ENCODE measurements around the gene CELF1. TPM values are rescaled to one million over a fixed set of nuclear protein-coding genes. Genes with fewer than 3 reads are reported as not detected.

Gene CELF1
- total and polyA plus RNA-seq, 2 of the 4 experiments (the other 2 are of a cell fraction), result 63.3 to 135 TPM

DNA sequence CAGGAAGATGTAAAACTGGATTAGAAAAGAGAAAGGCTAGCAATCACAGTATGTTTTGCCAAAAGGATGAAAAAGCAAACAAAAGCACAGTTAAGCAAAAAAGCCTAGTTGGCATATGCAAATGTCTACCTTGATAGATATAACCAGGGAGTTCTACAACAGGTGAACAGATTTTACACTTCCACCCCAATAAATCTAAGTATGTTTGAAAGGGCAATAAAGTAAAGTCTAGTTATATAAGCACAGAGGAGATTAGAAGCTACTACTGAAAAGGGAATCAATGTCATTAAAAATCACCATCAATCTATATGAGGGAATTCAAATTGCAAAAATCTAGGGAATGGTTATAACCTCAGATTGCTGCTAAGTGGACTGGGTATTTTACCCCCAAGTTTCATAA, 49.7 kb downstream of the CELF1 start:
- POLR2A ChIA-PET (ENCODE audit: unreplicated experiment), result no interaction called here

More for the DNA sequence above, 49.7 kb downstream of the CELF1 start:
- Histone ChIP-seq H3K4me3 (ENCODE audit: insufficient read depth, low read depth, low read length) (no peak overlapping the region), H2BK20ac (ENCODE audit: low read depth, low read length) (no peak overlapping the region), H3K4ac (ENCODE audit: low read depth, low read length) (no peak overlapping the region), H4K5ac (ENCODE audit: low read depth, low read length) (no peak overlapping the region), H3K27ac (ENCODE audit: insufficient read depth, low read length) (no peak overlapping the region), H3K9ac (ENCODE audit: low read depth, low read length) (no peak overlapping the region), H3K23ac (ENCODE audit: low read depth, low read length) (no peak overlapping the region), H3K4me1 (ENCODE audit: control insufficient read depth, insufficient read depth, low read length) (peaks cover 4% of the 10 kb centered on the region), H3K79me1 (ENCODE audit: low read depth in 1 of 2, low read length in 2 of 2) (peaks cover 41 to 80% of the 10 kb centered on the region in 2 experiments), H4K8ac (ENCODE audit: low read depth in 2 of 2, low read length in 2 of 2) (no peak overlapping the region), H3K4me2 (ENCODE audit: low read depth, low read length) (no peak overlapping the region), H3K9me3 (ENCODE audit: control insufficient read depth, insufficient read depth, low read length) (no peaks in the 10 kb centered on the region), H2BK15ac (ENCODE audit: low read depth, low read length) (no peak overlapping the region), H3K9me1 (ENCODE audit: insufficient read depth, low read length) (peaks cover 18% of the 10 kb centered on the region), H2BK120ac (ENCODE audit: low read depth, low read length) (no peak overlapping the region), H2BK5ac (ENCODE audit: low read depth, low read length, poor library complexity, severe bottlenecking) (no peak overlapping the region), H2AK5ac (ENCODE audit: low read depth, low read length) (no peak overlapping the region), H2AK9ac (replicated peaks; ENCODE audit: low read depth, low read length, poor library complexity) (no peak overlapping the region), H2AFZ (replicated peaks; ENCODE audit: low read length, poor library complexity) (no peak overlapping the region), H3K36me3 (ENCODE audit: control insufficient read depth, insufficient read depth, low read length) (peaks cover 4% of the 10 kb centered on the region), H3K14ac (replicated peaks; ENCODE audit: low read depth, low read length) (no peak overlapping the region), H3K56ac (ENCODE audit: extremely low read depth, insufficient read depth, low read length) (no peak overlapping the region), H3K18ac (ENCODE audit: low read depth, low read length) (no peak overlapping the region), H4K20me1 (ENCODE audit: insufficient read depth, low read length) (peaks cover 63% of the 10 kb centered on the region), H3K27me3 (ENCODE audit: control insufficient read depth, insufficient read depth, low read length) (no peaks in the 10 kb centered on the region), H4K91ac (ENCODE audit: insufficient read depth, low read depth, low read length) (no peak overlapping the region)
- CTCF ChIA-PET, result no interaction called here
- no peak for TF ChIP-seq RCOR1 (IDR thresholded peaks at IDR 0.05; ENCODE audit: insufficient replicate concordance, low read length)
- TF ChIP-seq SMC3 (IDR thresholded peaks at IDR 0.05; ENCODE audit: low read depth, low read length), result no peak
- TF ChIP-seq CHD1 (IDR thresholded peaks at IDR 0.05; ENCODE audit: low read depth, low read length), result no peak
- no peak for TF ChIP-seq RAD21 (IDR thresholded peaks at IDR 0.05; ENCODE audit: low read length)
- TF ChIP-seq, protein P1, sequence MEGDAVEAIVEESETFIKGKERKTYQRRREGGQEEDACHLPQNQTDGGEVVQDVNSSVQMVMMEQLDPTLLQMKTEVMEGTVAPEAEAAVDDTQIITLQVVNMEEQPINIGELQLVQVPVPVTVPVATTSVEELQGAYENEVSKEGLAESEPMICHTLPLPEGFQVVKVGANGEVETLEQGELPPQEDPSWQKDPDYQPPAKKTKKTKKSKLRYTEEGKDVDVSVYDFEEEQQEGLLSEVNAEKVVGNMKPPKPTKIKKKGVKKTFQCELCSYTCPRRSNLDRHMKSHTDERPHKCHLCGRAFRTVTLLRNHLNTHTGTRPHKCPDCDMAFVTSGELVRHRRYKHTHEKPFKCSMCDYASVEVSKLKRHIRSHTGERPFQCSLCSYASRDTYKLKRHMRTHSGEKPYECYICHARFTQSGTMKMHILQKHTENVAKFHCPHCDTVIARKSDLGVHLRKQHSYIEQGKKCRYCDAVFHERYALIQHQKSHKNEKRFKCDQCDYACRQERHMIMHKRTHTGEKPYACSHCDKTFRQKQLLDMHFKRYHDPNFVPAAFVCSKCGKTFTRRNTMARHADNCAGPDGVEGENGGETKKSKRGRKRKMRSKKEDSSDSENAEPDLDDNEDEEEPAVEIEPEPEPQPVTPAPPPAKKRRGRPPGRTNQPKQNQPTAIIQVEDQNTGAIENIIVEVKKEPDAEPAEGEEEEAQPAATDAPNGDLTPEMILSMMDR (conservative IDR thresholded peaks at IDR 0.05; ENCODE audit: low read depth, low read length), result no peak
- TF ChIP-seq, protein P2, sequence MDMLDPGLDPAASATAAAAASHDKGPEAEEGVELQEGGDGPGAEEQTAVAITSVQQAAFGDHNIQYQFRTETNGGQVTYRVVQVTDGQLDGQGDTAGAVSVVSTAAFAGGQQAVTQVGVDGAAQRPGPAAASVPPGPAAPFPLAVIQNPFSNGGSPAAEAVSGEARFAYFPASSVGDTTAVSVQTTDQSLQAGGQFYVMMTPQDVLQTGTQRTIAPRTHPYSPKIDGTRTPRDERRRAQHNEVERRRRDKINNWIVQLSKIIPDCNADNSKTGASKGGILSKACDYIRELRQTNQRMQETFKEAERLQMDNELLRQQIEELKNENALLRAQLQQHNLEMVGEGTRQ (IDR thresholded peaks at IDR 0.05; ENCODE audit: low read depth, low read length), result no peak
- no peak for TF ChIP-seq POLR2A (IDR thresholded peaks at IDR 0.05; ENCODE audit: low read depth, low read length)
- no peak for TF ChIP-seq MAFK (IDR thresholded peaks at IDR 0.05; ENCODE audit: low read depth, low read length)
- TF ChIP-seq FOS (IDR thresholded peaks at IDR 0.05; ENCODE audit: low read depth, low read length), result no peak
- no peak for TF ChIP-seq BHLHE40 (IDR thresholded peaks at IDR 0.05; ENCODE audit: low read depth, low read length)
- no peak for TF ChIP-seq NFE2L2 (IDR thresholded peaks at IDR 0.05; ENCODE audit: low read depth, low read length)
- no peak for TF ChIP-seq RFX5 (IDR thresholded peaks at IDR 0.05; ENCODE audit: low read depth, low read length)
- no peak for TF ChIP-seq MAZ (IDR thresholded peaks at IDR 0.05; ENCODE audit: borderline replicate concordance, low read depth, low read length)
- TF ChIP-seq, protein P3, sequence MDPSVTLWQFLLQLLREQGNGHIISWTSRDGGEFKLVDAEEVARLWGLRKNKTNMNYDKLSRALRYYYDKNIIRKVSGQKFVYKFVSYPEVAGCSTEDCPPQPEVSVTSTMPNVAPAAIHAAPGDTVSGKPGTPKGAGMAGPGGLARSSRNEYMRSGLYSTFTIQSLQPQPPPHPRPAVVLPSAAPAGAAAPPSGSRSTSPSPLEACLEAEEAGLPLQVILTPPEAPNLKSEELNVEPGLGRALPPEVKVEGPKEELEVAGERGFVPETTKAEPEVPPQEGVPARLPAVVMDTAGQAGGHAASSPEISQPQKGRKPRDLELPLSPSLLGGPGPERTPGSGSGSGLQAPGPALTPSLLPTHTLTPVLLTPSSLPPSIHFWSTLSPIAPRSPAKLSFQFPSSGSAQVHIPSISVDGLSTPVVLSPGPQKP (IDR thresholded peaks at IDR 0.05; ENCODE audit: borderline replicate concordance, low read depth, low read length), result no peak
- no peak for TF ChIP-seq CEBPB (IDR thresholded peaks at IDR 0.05; ENCODE audit: low read depth, low read length)
- TF ChIP-seq MXI1 (IDR thresholded peaks at IDR 0.05; ENCODE audit: borderline replicate concordance, low read depth, low read length), result no peak
- no peak for ATAC-seq (ENCODE audit: low read depth)
- no peak for DNase-seq
- no TSS peak for BruUV-seq (replicated peaks)
- intact Hi-C loops (cut with micrococcal nuclease), result no loop called here
- in situ Hi-C loops (cut with MboI; ENCODE audit: low sequenced_read_pairs), result no loop called here
- dilution Hi-C loops (cut with HindIII; ENCODE audit: low sequenced_read_pairs, unreplicated experiment), result no loop called here

Data from IMR-90 (cell line).